HepG2 (cell line): ENCODE data around the gene ZMYM1. TPM values are rescaled to one million over a fixed set of nuclear protein-coding genes. Genes with fewer than 3 reads are reported as not detected.

Experiments
- ATAC-seq: fragments of 200-7000 bp; cut with Tn5 transposase; 3 replicates; pipeline ENCODE4 v1.9.1; 2020; ENCODE audit warnings: mild to moderate bottlenecking, moderate library complexity
- BruUV-seq: library from RNA; stranded (reverse); fragments of 400-500 nt; replicated peaks from 2 replicates; lab custom pipeline; 2021; lab: Mats Ljungman, UMichigan
- CTCF ChIA-PET: fragments of 300-600 bp; formaldehyde crosslinking; extraction: SDS; loops from one replicate; lab custom pipeline; 2021; ENCODE audit warnings: low total read pairs, inconsistent platforms, low intra/inter-chr PET ratio; lab: Yijun Ruan, JAX
- POLR2A ChIA-PET: fragments of 350-600 bp; sonication (Branson Sonifier 250); formaldehyde crosslinking; loops from one replicate; lab custom pipeline; 2020; ENCODE audit warnings: antibody characterized with exemption, inconsistent platforms; lab: Yijun Ruan, JAX
- DNase-seq: peaks from one replicate; pipeline ENCODE4 v3.0.0-alpha.2; 2015; ENCODE audit warnings: low spot score
- FAIRE-seq: peaks from 3 replicates; lab custom pipeline; 2011; peaks lifted over from hg19 to GRCh38; lab: Jason Lieb, UNC
- H2AFZ ChIP-seq: one replicate; pipeline ENCODE4 v1.6.1; 2011; ENCODE audit warnings: low read length, inconsistent platforms
- H3K27ac ChIP-seq: fragments of 300-600 bp; 3 replicates; pipeline ENCODE4 v1.8.0; 2011; ENCODE audit warnings: mixed run types, mild to moderate bottlenecking, mixed read lengths, low read length, inconsistent platforms; ENCODE audit not compliant: insufficient read depth; ENCODE audit errors: extremely low read length
- H3K27me3 ChIP-seq, 2 experiments: fragments of 200-600 bp in 1 of 2; 2 replicates in 1 of 2; 3 replicates in 1 of 2; pipeline versions ENCODE4 v1.6.0 to v1.8.0; 2011; ENCODE audit warnings: low read length in 2 of 2, mild to moderate bottlenecking in 2 of 2, moderate library complexity in 2 of 2, inconsistent platforms in 1 of 2; ENCODE audit not compliant: insufficient read depth in 2 of 2, control insufficient read depth in 1 of 2
- H3K36me3 ChIP-seq, 2 experiments: fragments of 200-600 bp in 1 of 2; replicated peaks in 1 of 2; 2 replicates in 1 of 2; 3 replicates in 1 of 2; pipeline versions ENCODE4 v1.5.1 to v1.8.0; 2011; ENCODE audit warnings: low read length in 2 of 2, inconsistent platforms in 1 of 2; ENCODE audit not compliant: insufficient read depth in 2 of 2, control insufficient read depth in 1 of 2
- H3K4me1 ChIP-seq: 2 replicates; pipeline ENCODE4 v1.5.1; 2012; ENCODE audit warnings: low read length, inconsistent platforms; ENCODE audit not compliant: insufficient read depth
- H3K4me2 ChIP-seq: 2 replicates; pipeline ENCODE4 v1.6.0; 2011; ENCODE audit warnings: low read depth, low read length, inconsistent platforms
- H3K4me3 ChIP-seq, 3 experiments: fragments of 200-600 bp in 1 of 3; sonication (generic), shearing (Covaris generic) in 1 of 3; replicated peaks in 1 of 3; 2 replicates each; pipeline ENCODE4 v1.5.1; 2011 to 2016; ENCODE audit warnings: low read length in 3 of 3, inconsistent platforms in 2 of 3, low read depth in 2 of 3, mild to moderate bottlenecking in 2 of 3, control low read depth in 1 of 3, mixed read lengths in 1 of 3; ENCODE audit not compliant: insufficient read depth in 1 of 3
- H3K79me2 ChIP-seq: one replicate; pipeline ENCODE4 v1.6.1; 2011; ENCODE audit warnings: low read length, inconsistent platforms; ENCODE audit not compliant: insufficient read depth
- H3K9ac ChIP-seq: 2 replicates; pipeline ENCODE4 v1.6.0; 2011; ENCODE audit warnings: mild to moderate bottlenecking, low read depth, low read length, inconsistent platforms; ENCODE audit not compliant: insufficient read depth
- H3K9me3 ChIP-seq: 2 replicates; pipeline ENCODE4 v1.5.1; 2012; ENCODE audit warnings: mild to moderate bottlenecking, low read length
- H4K20me1 ChIP-seq: 2 replicates; pipeline ENCODE4 v1.6.0; 2011; ENCODE audit warnings: inconsistent platforms, mild to moderate bottlenecking, low read length, moderate library complexity; ENCODE audit not compliant: insufficient read depth
- ADNP ChIP-seq: sonication (generic); formaldehyde crosslinking; IDR thresholded peaks from 2 replicates; pipeline ENCODE4 v1.4.0; 2020; ENCODE audit warnings: missing genetic modification reagents
- DZIP1 ChIP-seq: sonication (generic); formaldehyde crosslinking; IDR thresholded peaks from 2 replicates; pipeline ENCODE4 v1.5.0; 2020; ENCODE audit warnings: mild to moderate bottlenecking, missing genetic modification reagents
- FOSL2 ChIP-seq: sonication (generic); formaldehyde crosslinking; IDR thresholded peaks from 2 replicates; pipeline ENCODE4 v1.4.0; 2020; ENCODE audit warnings: missing genetic modification reagents
- FOXA3 ChIP-seq: IDR thresholded peaks from 2 replicates; pipeline ENCODE4 v1.6.1; 2016; ENCODE audit warnings: missing genetic modification reagents, missing compliant biosample characterization
- IRF2 ChIP-seq: IDR thresholded peaks from 2 replicates; pipeline ENCODE4 v1.6.1; 2018; ENCODE audit warnings: missing genetic modification reagents, missing compliant biosample characterization
- MLX ChIP-seq: IDR thresholded peaks from 2 replicates; pipeline ENCODE4 v1.6.1; 2016
- PBX3 ChIP-seq: sonication (generic); formaldehyde crosslinking; IDR thresholded peaks from 2 replicates; pipeline ENCODE4 v1.8.1; 2023; ENCODE audit warnings: missing genetic modification reagents, inconsistent platforms, borderline replicate concordance
- SPEN ChIP-seq: sonication (generic); formaldehyde crosslinking; IDR thresholded peaks from 2 replicates; pipeline ENCODE4 v1.5.1; 2020; ENCODE audit warnings: low read depth, mild to moderate bottlenecking, missing genetic modification reagents
- TGIF2 ChIP-seq: IDR thresholded peaks from 2 replicates; pipeline ENCODE4 v1.6.1; 2016; ENCODE audit warnings: control low read depth, missing compliant biosample characterization
- WGBS: methylation state at CpG from one replicate; pipeline ENCODE4 v1.1.6; 2017; ENCODE audit warnings: low lambda C conversion rate; 5-methylcytosine and 5-hydroxymethylcytosine counted together
- in situ Hi-C: cut with HindIII; loops from 2 replicates; pipeline ENCODE4 v1.10.0; 2017; ENCODE audit warnings: low pct_unique_long_range_greater_than_20kb; ENCODE audit not compliant: extremely low pct_ligation_motif_present
- intact Hi-C: fragments of 100-400 bp; cut with micrococcal nuclease; formaldehyde crosslinking; loops from one replicate; pipeline ENCODE4 v1.10.0; 2022; ENCODE audit not compliant: unreplicated experiment
- polyA plus RNA-seq, 8 experiments: library from polyadenylated mRNA; depleted of rRNA in 3 of 8; stranded (reverse) in 7 of 8; unstranded in 1 of 8; fragments of >200 nt; fragmentation: Illumina TruSeq in 4 of 8; extraction: Trizol in 4 of 8; gene quantifications; 2 replicates each; pipeline versions ENCODE4 v1.2.1 to v1.2.3, GENCODE V29; 2011 to 2016; ENCODE audit warnings: low read depth in 4 of 8, missing spikeins in 1 of 8, mixed read lengths in 1 of 8; ENCODE audit not compliant: insufficient read depth in 1 of 8
- total RNA-seq, 5 experiments: library from RNA; depleted of rRNA; stranded (reverse); fragments of >200 nt; fragmentation: Illumina TruSeq; extraction: Trizol; gene quantifications; 2 replicates each; pipeline ENCODE4 v1.2.3, GENCODE V29; 2016; ENCODE audit warnings: low read depth in 1 of 5
- TF ChIP-seq, protein P1 (sequence below): sonication (generic); formaldehyde crosslinking; IDR thresholded peaks from 2 replicates; pipeline ENCODE4 v1.5.0; 2020; ENCODE audit warnings: missing genetic modification reagents
- TF ChIP-seq, protein P2 (sequence below): sonication (generic); formaldehyde crosslinking; IDR thresholded peaks from 2 replicates; pipeline ENCODE4 v1.4.0; 2020; ENCODE audit warnings: missing genetic modification reagents, borderline replicate concordance

ZMYM1 gene
- total and polyA plus RNA-seq, 2 of the 13 experiments (the other 11 are each of a cell fraction or from before 2014, with no cell fraction given), result 10.0 to 16.2 TPM

DNA sequence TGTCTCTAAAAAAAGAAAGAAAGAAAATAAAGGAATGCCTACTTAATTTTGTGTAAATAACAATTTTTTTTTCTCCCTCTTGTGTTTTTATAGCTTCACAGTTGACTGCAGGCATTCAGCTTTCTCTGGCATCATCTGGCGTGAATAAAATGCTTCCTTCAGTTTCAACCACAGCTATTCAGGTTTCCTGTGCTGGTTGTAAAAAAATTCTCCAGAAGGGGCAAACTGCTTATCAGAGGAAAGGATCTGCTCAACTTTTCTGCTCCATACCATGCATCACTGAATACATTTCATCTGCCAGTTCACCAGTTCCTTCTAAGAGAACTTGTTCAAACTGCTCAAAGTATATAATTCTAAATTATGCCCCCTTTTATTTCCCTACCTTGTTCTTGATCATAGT, 18.0 kb downstream of the ZMYM1 start (continued):
- TF ChIP-seq, protein P1, sequence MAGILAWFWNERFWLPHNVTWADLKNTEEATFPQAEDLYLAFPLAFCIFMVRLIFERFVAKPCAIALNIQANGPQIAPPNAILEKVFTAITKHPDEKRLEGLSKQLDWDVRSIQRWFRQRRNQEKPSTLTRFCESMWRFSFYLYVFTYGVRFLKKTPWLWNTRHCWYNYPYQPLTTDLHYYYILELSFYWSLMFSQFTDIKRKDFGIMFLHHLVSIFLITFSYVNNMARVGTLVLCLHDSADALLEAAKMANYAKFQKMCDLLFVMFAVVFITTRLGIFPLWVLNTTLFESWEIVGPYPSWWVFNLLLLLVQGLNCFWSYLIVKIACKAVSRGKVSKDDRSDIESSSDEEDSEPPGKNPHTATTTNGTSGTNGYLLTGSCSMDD (CRISPR knock-in tag), result no peak
- TF ChIP-seq DZIP1 (no peak), PBX3 (no peak), IRF2 (CRISPR knock-in tag) (no peak), SPEN (CRISPR knock-in tag) (no peak), TGIF2 (CRISPR knock-in tag) (no peak), MLX (no peak)
- TF ChIP-seq, all 625 proteins: peak for 0

- Histone ChIP-seq H3K9ac (no peak overlapping the region), H3K27ac (no peak overlapping the region), H3K9me3 (no peaks in the 10 kb centered on the region), H2AFZ (no peak overlapping the region), H3K27me3 (no peaks in the 10 kb centered on the region), H3K4me1 (no peaks in the 10 kb centered on the region), H3K79me2 (no peaks in the 10 kb centered on the region), H3K4me3 (no peak overlapping the region), H4K20me1 (no peaks in the 10 kb centered on the region), H3K36me3 (peaks cover 2 to 7% of the 10 kb centered on the region in 2 experiments; a peak in 1 of 5 replicates), H3K4me2 (no peak overlapping the region)
- in situ Hi-C loops (no loop called here), intact Hi-C loops (no loop called here)
- peak; percentile 27 for DNase-seq
- ATAC-seq, result no peak; the same call in 2 of the 3 replicates
- FAIRE-seq, result no peak
- CTCF ChIA-PET, result no interaction called here
- POLR2A ChIA-PET, result no interaction called here
- TF ChIP-seq FOSL2 (CRISPR knock-in tag) (0 out of 2 replicates have a peak, but pooled peaks have one; percentile 13), ADNP (CRISPR knock-in tag) (no peak), FOXA3 (CRISPR knock-in tag) (peak; percentile 33; the same call in 1 of the 2 replicates)
- TF ChIP-seq, protein P2, sequence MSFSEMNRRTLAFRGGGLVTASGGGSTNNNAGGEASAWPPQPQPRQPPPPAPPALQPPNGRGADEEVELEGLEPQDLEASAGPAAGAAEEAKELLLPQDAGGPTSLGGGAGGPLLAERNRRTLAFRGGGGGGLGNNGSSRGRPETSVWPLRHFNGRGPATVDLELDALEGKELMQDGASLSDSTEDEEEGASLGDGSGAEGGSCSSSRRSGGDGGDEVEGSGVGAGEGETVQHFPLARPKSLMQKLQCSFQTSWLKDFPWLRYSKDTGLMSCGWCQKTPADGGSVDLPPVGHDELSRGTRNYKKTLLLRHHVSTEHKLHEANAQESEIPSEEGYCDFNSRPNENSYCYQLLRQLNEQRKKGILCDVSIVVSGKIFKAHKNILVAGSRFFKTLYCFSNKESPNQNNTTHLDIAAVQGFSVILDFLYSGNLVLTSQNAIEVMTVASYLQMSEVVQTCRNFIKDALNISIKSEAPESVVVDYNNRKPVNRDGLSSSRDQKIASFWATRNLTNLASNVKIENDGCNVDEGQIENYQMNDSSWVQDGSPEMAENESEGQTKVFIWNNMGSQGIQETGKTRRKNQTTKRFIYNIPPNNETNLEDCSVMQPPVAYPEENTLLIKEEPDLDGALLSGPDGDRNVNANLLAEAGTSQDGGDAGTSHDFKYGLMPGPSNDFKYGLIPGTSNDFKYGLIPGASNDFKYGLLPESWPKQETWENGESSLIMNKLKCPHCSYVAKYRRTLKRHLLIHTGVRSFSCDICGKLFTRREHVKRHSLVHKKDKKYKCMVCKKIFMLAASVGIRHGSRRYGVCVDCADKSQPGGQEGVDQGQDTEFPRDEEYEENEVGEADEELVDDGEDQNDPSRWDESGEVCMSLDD (CRISPR knock-in tag), result no peak
- WGBS, result 91% methylated on average over 1 of the region's 1 CpG
- no TSS peak for BruUV-seq
These were observed 31.9 kb downstream of the ZMYM1 start for GRCh38 chr1:35111106-35111505.
